Prostate gland (tissue), 2 donors: ENCODE measurements around the gene FBXL7. TPM values are rescaled to one million over a fixed set of nuclear protein-coding genes. Genes with fewer than 3 reads are reported as not detected.

Source experiments
- DNase-seq: peaks from one replicate; pipeline ENCODE4 v3.0.0-alpha.2; 2019; ENCODE audit warnings: low spot score
- H3K27ac ChIP-seq, 2 donors: fragments of 200-600 bp; sonication (generic); 2 replicates each; pipeline ENCODE4 v1.5.1; 2017 to 2019
- H3K27me3 ChIP-seq: fragments of 200-600 bp; sonication (generic); replicated peaks from 2 replicates; pipeline ENCODE4 v1.5.1; 2019; ENCODE audit not compliant: insufficient read depth
- H3K36me3 ChIP-seq, 2 donors: fragments of 200-600 bp; sonication (generic); 1 replicate in 1 of 2; 2 replicates in 1 of 2; pipeline versions ENCODE4 v1.5.1 to v1.8.1; 2017 to 2019
- H3K4me1 ChIP-seq: fragments of 200-600 bp; sonication (generic); replicated peaks from 2 replicates; pipeline ENCODE4 v1.5.1; 2019
- H3K4me3 ChIP-seq, 2 donors: fragments of 200-600 bp; sonication (generic); 2 replicates each; pipeline ENCODE4 v1.5.1; 2017 to 2019
- H3K9me3 ChIP-seq: fragments of 200-600 bp; sonication (generic); 2 replicates; pipeline ENCODE4 v1.5.1; 2017
- POLR2A ChIP-seq: fragments of 450-650 bp; IDR thresholded peaks from one replicate; pipeline ENCODE4 v1.6.1; 2016; ENCODE audit warnings: antibody characterized with exemption, mild to moderate bottlenecking
- POLR2AphosphoS5 ChIP-seq: sonication (generic); formaldehyde crosslinking; IDR thresholded peaks from one replicate; pipeline ENCODE4 v1.6.1; 2017; ENCODE audit warnings: antibody characterized with exemption
- WGBS: methylation state at CpG from one replicate; pipeline ENCODE4 v1.1.5; 2018; 5-methylcytosine and 5-hydroxymethylcytosine counted together
- intact Hi-C: fragments of 100-400 bp; cut with DNase I; formaldehyde crosslinking; loops from one replicate; pipeline ENCODE4 v1.14.2; 2022
- total RNA-seq, 2 donors: library from RNA; depleted of rRNA; stranded (reverse); fragments of >200 nt; gene quantifications; one replicate each; pipeline ENCODE4 v1.1.0, GENCODE V29; 2016
- TF ChIP-seq, protein P1 (sequence below), 4 experiments: fragments of 200-600 bp in 2 of 4; fragments of 450-650 bp in 2 of 4; sonication (generic) in 2 of 4; IDR thresholded peaks; 1 replicate in 3 of 4; 2 replicates in 1 of 4; pipeline ENCODE4 v1.5.1; 2016 to 2019; ENCODE audit warnings: antibody characterized with exemption in 4 of 4, mild to moderate bottlenecking in 2 of 4, moderate library complexity in 2 of 4

The FBXL7 gene
- total RNA-seq, 2 donors from 2014 or later: 21.2 to 24.2 TPM

DNA sequence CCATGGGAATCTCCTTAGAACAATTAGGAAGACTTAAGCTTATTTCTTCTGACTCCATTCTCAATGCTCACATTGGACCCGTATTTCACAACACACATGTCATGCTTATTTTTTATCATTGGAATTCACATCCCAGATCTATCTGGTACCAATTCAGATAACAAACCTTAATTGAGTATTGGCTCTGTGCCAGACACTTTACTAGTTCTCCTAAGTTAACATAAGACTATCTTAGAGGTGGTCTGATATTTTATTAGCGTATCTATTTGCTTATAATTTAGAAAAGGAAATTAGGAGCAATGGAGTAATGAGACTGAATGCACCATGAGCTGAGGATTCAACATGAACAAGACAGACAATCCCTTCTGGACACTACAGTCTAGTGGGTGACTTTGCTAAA is 45.1 kb downstream of the FBXL7 start:
- no peak overlapping the region for H3K4me3 ChIP-seq
- no peak for DNase-seq
- no peaks in the 10 kb centered on the region for H3K36me3 ChIP-seq
- no peaks in the 10 kb centered on the region for H3K9me3 ChIP-seq
- TF ChIP-seq, protein P1, sequence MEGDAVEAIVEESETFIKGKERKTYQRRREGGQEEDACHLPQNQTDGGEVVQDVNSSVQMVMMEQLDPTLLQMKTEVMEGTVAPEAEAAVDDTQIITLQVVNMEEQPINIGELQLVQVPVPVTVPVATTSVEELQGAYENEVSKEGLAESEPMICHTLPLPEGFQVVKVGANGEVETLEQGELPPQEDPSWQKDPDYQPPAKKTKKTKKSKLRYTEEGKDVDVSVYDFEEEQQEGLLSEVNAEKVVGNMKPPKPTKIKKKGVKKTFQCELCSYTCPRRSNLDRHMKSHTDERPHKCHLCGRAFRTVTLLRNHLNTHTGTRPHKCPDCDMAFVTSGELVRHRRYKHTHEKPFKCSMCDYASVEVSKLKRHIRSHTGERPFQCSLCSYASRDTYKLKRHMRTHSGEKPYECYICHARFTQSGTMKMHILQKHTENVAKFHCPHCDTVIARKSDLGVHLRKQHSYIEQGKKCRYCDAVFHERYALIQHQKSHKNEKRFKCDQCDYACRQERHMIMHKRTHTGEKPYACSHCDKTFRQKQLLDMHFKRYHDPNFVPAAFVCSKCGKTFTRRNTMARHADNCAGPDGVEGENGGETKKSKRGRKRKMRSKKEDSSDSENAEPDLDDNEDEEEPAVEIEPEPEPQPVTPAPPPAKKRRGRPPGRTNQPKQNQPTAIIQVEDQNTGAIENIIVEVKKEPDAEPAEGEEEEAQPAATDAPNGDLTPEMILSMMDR (IDR thresholded peaks at IDR 0.05): no peak
- TF ChIP-seq POLR2A: no peak
- no peak for TF ChIP-seq POLR2AphosphoS5
- no peaks in the 10 kb centered on the region for H3K27me3 ChIP-seq
- intact Hi-C loops: no loop called here
- H3K27ac ChIP-seq: no peak overlapping the region
- no peaks in the 10 kb centered on the region for H3K4me1 ChIP-seq
- WGBS: 66% methylated on average over 2 of the region's 2 CpGs

DNA sequence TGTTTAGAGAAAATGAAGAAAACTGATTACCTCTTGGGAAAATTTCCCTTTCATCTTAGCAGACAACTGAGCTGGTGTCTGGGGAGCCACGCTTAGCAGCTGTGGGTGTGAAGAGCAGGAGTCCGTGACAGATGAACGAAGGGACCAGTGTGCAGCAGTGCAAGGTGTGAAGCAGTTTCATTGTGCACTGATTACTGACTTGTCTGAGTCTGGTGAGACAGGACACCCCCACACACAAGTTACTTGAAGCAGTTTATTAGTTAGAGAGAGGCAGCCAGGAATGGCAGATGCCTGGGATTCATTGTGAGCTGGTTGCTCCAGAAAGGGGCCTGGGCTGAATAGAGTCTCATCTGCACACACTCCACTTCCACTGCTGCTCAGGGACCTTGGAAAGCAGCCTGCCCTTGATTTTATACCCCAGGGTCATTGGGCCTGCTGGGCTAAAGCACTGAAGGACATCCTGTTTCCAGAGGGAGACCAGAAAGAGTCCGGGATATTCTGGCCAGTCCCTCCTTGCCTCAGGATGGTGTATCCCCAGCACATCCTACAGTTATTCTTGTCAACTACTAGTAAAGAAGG is 47.4 kb downstream of the FBXL7 start:
- Histone ChIP-seq H3K9me3 (no peaks in the 10 kb centered on the region), H3K4me1 (no peaks in the 10 kb centered on the region), H3K4me3 (no peak overlapping the region), H3K36me3 (no peaks in the 10 kb centered on the region), H3K27me3 (no peaks in the 10 kb centered on the region), H3K27ac (no peak overlapping the region)
- TF ChIP-seq, protein P1 (IDR thresholded peaks at IDR 0.05): no peak
- TF ChIP-seq POLR2A (no peak), POLR2AphosphoS5 (no peak)
- WGBS: 94% methylated on average over 4 of the region's 4 CpGs
- DNase-seq: no peak
- intact Hi-C loops: no loop called here

DNA sequence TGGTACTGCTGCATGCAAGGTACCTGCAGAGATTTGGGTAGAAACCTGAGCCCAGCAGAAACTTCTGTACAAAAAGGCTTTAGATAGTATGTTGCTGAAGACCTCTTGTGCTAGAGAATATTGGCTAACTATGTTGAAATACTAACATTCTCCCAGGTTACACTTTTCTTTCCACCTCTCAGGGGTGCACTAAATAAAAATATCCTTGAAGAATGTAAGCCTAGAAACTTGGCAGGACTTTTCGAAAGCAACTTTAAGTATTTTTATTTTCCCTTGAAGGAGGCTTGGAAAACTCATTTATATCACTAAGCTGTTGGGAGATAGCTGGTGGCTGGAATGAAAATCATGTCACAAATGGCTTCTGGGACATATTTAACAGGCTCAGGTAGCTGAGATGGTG is 50.0 kb downstream of the FBXL7 start:
- no peak for DNase-seq
- no peaks in the 10 kb centered on the region for H3K4me1 ChIP-seq
- H3K4me3 ChIP-seq: no peak overlapping the region
- intact Hi-C loops: no loop called here
- H3K27ac ChIP-seq: no peak overlapping the region
- WGBS: 56% methylated on average over 1 of the region's 1 CpG
- no peaks in the 10 kb centered on the region for H3K9me3 ChIP-seq
- no peaks in the 10 kb centered on the region for H3K27me3 ChIP-seq
- H3K36me3 ChIP-seq: no peaks in the 10 kb centered on the region
- TF ChIP-seq POLR2AphosphoS5: no peak
- TF ChIP-seq POLR2A: no peak
- TF ChIP-seq, protein P1 (IDR thresholded peaks at IDR 0.05): no peak

DNA sequence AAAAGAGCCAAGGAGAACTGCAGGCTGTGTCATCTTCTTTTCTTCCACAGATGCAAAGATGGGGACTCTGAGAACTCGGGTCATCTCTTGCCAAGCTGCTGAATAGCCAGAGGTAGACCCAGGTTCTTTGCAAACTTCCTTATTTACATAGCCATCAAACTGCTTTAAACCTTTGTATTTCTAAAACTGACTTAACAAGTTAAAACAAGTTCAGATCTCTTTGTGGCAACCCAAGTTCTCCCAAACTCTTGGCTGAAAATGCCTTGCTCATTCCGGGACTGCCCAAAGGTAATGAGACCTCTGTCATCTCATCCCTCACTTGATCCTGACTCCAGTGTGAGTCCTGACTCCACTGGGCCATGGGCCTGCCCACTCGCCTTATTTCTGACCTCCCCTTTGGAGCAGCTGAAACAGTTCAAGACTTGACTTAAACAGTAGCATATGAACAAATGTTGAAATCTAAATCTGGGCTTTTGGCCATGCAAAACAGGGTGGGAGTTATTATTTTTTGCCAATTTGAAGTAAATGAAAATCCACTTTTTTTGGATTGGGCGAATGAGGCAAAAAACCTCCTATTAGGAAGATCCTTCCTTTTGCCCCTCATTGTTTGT is 50.6 kb downstream of the FBXL7 start:
- 33% methylated on average over 4 of the region's 4 CpGs for WGBS
- intact Hi-C loops: no loop called here
- no peak for TF ChIP-seq POLR2A
- TF ChIP-seq POLR2AphosphoS5: peak; percentile 56

DNA sequence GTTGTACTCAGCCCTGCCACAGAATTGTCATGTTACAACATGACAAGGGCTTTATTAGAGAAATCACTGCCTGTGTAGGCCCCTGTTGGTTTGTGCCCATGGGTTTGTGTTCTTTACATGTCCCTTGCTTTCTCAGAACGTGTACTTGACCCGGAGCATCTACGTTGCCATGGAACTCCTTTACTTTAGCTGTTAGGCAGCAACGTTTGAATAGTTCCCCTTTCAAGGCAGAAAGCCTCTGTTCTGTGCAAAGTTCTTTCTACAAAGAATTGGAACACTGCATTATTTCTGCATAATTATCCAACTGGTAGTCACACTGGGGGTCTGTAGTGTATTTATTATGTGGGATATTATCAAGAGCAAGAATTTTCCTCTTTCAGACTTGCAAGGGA is 51.1 kb downstream of the FBXL7 start:
- intact Hi-C loops: no loop called here
- DNase-seq: no peak
- TF ChIP-seq POLR2A: no peak
- no peak overlapping the region for H3K27ac ChIP-seq
- no peaks in the 10 kb centered on the region for H3K9me3 ChIP-seq
- H3K4me1 ChIP-seq: no peaks in the 10 kb centered on the region
- H3K27me3 ChIP-seq: no peaks in the 10 kb centered on the region
- 52% methylated on average over 4 of the region's 4 CpGs for WGBS
- no peak overlapping the region for H3K4me3 ChIP-seq
- no peaks in the 10 kb centered on the region for H3K36me3 ChIP-seq

More for the DNA sequence above, 50.6 kb downstream of the FBXL7 start:
- Histone ChIP-seq H3K9me3 (no peaks in the 10 kb centered on the region), H3K4me1 (no peaks in the 10 kb centered on the region), H3K4me3 (no peak overlapping the region), H3K36me3 (no peaks in the 10 kb centered on the region), H3K27me3 (no peaks in the 10 kb centered on the region), H3K27ac (no peak overlapping the region)
- peak; percentile 28 for DNase-seq

DNA sequence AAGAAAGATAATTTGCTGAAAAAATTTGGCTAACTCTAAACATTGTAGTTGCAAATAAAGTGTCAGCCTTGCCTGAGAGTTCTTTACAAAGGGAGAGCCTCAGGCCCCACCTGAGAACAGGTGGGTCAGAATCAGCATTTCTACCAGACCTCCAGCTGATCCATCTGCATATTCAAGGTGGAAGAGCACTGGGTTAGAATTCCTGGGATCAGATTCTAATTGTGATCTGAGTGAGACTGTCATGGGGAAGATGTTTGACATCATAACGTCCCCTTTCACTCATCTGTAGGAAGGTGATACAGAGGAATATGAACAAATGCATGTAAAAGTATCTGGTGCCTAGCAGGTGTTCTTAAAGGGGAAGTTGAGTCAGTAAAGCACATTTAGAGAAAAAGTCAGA is 54.6 kb downstream of the FBXL7 start:
- H3K27ac ChIP-seq: no peak overlapping the region
- no peaks in the 10 kb centered on the region for H3K9me3 ChIP-seq
- intact Hi-C loops: no loop called here
- TF ChIP-seq POLR2A (no peak), POLR2AphosphoS5 (no peak)
- TF ChIP-seq, protein P1 (IDR thresholded peaks at IDR 0.05): no peak
- no peak overlapping the region for H3K4me3 ChIP-seq
- WGBS: 81% methylated on average over 1 of the region's 1 CpG
- H3K27me3 ChIP-seq: no peaks in the 10 kb centered on the region
- DNase-seq: no peak
- H3K36me3 ChIP-seq: no peaks in the 10 kb centered on the region
- no peaks in the 10 kb centered on the region for H3K4me1 ChIP-seq
